PC-9 (cell line): ENCODE data around the gene ELMO3. TPM values are rescaled to one million over a fixed set of nuclear protein-coding genes. Genes with fewer than 3 reads are reported as not detected.

Source experiments
- BruUV-seq: library from RNA; stranded (reverse); fragments of 400-500 nt; replicated peaks from 2 replicates; lab custom pipeline; 2021; lab: Mats Ljungman, UMichigan
- CTCF ChIA-PET: fragments of 300-600 bp; sonication (Branson Sonifier 250); formaldehyde crosslinking; loops from one replicate; lab custom pipeline; 2022; ENCODE audit warnings: antibody characterized with exemption; lab: Charles Lee
- POLR2A ChIA-PET: fragments of 300-600 bp; sonication (Branson Sonifier 250); formaldehyde crosslinking; loops from one replicate; lab custom pipeline; 2022; ENCODE audit warnings: antibody characterized with exemption; ENCODE audit not compliant: unreplicated experiment; lab: Charles Lee
- DNase-seq, 2 experiments: peaks; one replicate each; pipeline versions ENCODE4 v3.0.0 to v3.0.0-alpha.2; 2015 to 2022; ENCODE audit warnings: mixed read lengths in 1 of 2
- H2AFZ ChIP-seq: fragments of 200-600 bp; sonication (generic); 2 replicates; pipeline ENCODE4 v1.8.1; 2017; ENCODE audit warnings: antibody characterized with exemption
- H3F3A ChIP-seq: fragments of 200-600 bp; sonication (generic); 2 replicates; pipeline ENCODE4 v1.8.1; 2017; ENCODE audit warnings: antibody characterized with exemption, mild to moderate bottlenecking, low read depth; ENCODE audit not compliant: insufficient read depth
- H3K27ac ChIP-seq: fragments of 200-600 bp; sonication (generic); 2 replicates; pipeline ENCODE4 v1.6.1; 2016; ENCODE audit warnings: mixed run types
- H3K27me3 ChIP-seq: fragments of 200-600 bp; sonication (generic); 2 replicates; pipeline ENCODE4 v1.6.1; 2016; ENCODE audit warnings: low read depth, mixed run types; ENCODE audit not compliant: insufficient read depth
- H3K36me3 ChIP-seq: fragments of 200-600 bp; sonication (generic); 2 replicates; pipeline ENCODE4 v1.6.1; 2016; ENCODE audit warnings: low read depth, mixed run types
- H3K4me1 ChIP-seq: fragments of 200-600 bp; sonication (generic); replicated peaks from 2 replicates; pipeline ENCODE4 v1.6.1; 2016; ENCODE audit warnings: mixed run types; ENCODE audit not compliant: insufficient read depth
- H3K4me2 ChIP-seq: fragments of 200-600 bp; sonication (generic); 2 replicates; pipeline ENCODE4 v1.6.1; 2017; ENCODE audit warnings: mixed run types
- H3K4me3 ChIP-seq: fragments of 200-600 bp; sonication (generic); 2 replicates; pipeline ENCODE4 v1.6.1; 2016; ENCODE audit warnings: mixed run types
- H3K79me2 ChIP-seq: fragments of 200-600 bp; sonication (generic); 2 replicates; pipeline ENCODE4 v1.6.1; 2017; ENCODE audit warnings: low read depth, mixed run types
- H3K9me2 ChIP-seq: fragments of 200-600 bp; sonication (generic); 2 replicates; pipeline ENCODE4 v1.8.1; 2017; ENCODE audit warnings: mild to moderate bottlenecking; ENCODE audit not compliant: insufficient read depth
- H3K9me3 ChIP-seq: fragments of 200-600 bp; sonication (generic); 2 replicates; pipeline ENCODE4 v1.8.1; 2016; ENCODE audit warnings: low read depth; ENCODE audit not compliant: insufficient read depth
- H4K20me1 ChIP-seq: fragments of 200-600 bp; sonication (generic); 2 replicates; pipeline ENCODE4 v1.8.1; 2017; ENCODE audit not compliant: insufficient read depth
- CTCF ChIP-seq: fragments of 200-600 bp; sonication (generic); conservative IDR thresholded peaks from 2 replicates; pipeline ENCODE4 v1.6.1; 2017; ENCODE audit warnings: mixed run types, antibody characterized with exemption, mild to moderate bottlenecking, moderate library complexity
- EZH2 ChIP-seq: fragments of 200-600 bp; sonication (generic); IDR thresholded peaks from 2 replicates; pipeline ENCODE4 v1.8.0; 2017; ENCODE audit warnings: antibody characterized with exemption, low read depth
- intact Hi-C: fragments of 100-400 bp; cut with micrococcal nuclease; formaldehyde crosslinking; loops from one replicate; pipeline ENCODE4 v1.10.0; 2022; ENCODE audit not compliant: unreplicated experiment
- total RNA-seq: library from RNA; stranded (reverse); gene quantifications from 2 replicates; pipeline ENCODE4 v1.2.3, GENCODE V29; 2021

The ELMO3 gene
- total RNA-seq, 1 experiment from 2014 or later = 32.4 TPM

GRCh38 chr16:67207249-67208091 lies 8.5 kb downstream of the ELMO3 start:
- Histone ChIP-seq H3K36me3 (0 out of 2 replicates have a peak, but pooled peaks cover 3% of the 10 kb centered on the region), H3F3A (peaks cover 57% of the 10 kb centered on the region), H3K4me2 (peak overlapping the region; percentile 65), H4K20me1 (no peaks in the 10 kb centered on the region), H3K79me2 (no peaks in the 10 kb centered on the region), H3K4me3 (no peak overlapping the region; the same call in 1 of the 2 replicates), H3K27ac (peak overlapping the region; percentile 64), H3K9me2 (no peaks in the 10 kb centered on the region), H3K27me3 (no peaks in the 10 kb centered on the region), H3K9me3 (no peaks in the 10 kb centered on the region), H3K4me1 (peaks cover 47% of the 10 kb centered on the region), H2AFZ (no peak overlapping the region)
- ChIA-PET CTCF (interaction anchor here (0.6 to 0.7 kb wide), 3 partner anchors 220 to 499 kb away, joined by 6 to 10 read pairs (median 9); partner anchors contain the start of gene HSD11B2), POLR2A (interaction anchor here (0.5 to 1.5 kb wide), 8 partner anchors 19 to 691 kb away, joined by 3 to 24 read pairs (median 5); partner anchors contain the start of genes CES3, FHOD1 and TMEM208)
- intact Hi-C loops = loop anchor here (2.0 kb wide), 1 partner anchor 39 kb away; the partner anchor contains the start of gene FHOD1
- BruUV-seq = no TSS peak
- DNase-seq = peak; percentile 77 to 86
- TF ChIP-seq CTCF = no peak
- no peak for TF ChIP-seq EZH2

- Histone ChIP-seq H3K4me2 (peak overlapping the region; percentile 65), H3K27ac (peak overlapping the region; percentile 64), H3K4me3 (no peak overlapping the region), H3F3A (peaks cover 66% of the 10 kb centered on the region), H3K36me3 (0 out of 2 replicates have a peak, but pooled peaks cover 3% of the 10 kb centered on the region), H2AFZ (no peak overlapping the region), H4K20me1 (no peaks in the 10 kb centered on the region), H3K79me2 (no peaks in the 10 kb centered on the region), H3K4me1 (peaks cover 54% of the 10 kb centered on the region), H3K27me3 (no peaks in the 10 kb centered on the region), H3K9me2 (no peaks in the 10 kb centered on the region), H3K9me3 (no peaks in the 10 kb centered on the region)
- no peak for TF ChIP-seq CTCF
- TF ChIP-seq EZH2 = no peak
- ChIA-PET CTCF (interaction anchor here (0.7 kb wide), 1 partner anchor 219 kb away, joined by 6 read pairs; no protein-coding TSS in a partner anchor), POLR2A (interaction anchor here (0.6 to 1.5 kb wide), 10 partner anchors 16 to 247 kb away, joined by 3 to 24 read pairs (median 4); partner anchors contain the start of genes CES3, EXOC3L1, FHOD1 and TMEM208)
- BruUV-seq = no TSS peak
- intact Hi-C loops = no loop called here
- no peak for DNase-seq
These were observed 9.4 kb downstream of the ELMO3 start for GRCh38 chr16:67208154-67208896.

GRCh38 chr16:67209565-67209964 lies 10.6 kb downstream of the ELMO3 start:
- Histone ChIP-seq H3K27ac (no peak overlapping the region), H2AFZ (no peak overlapping the region), H3K9me3 (no peaks in the 10 kb centered on the region), H3F3A (peaks cover 77% of the 10 kb centered on the region), H3K79me2 (no peaks in the 10 kb centered on the region), H4K20me1 (no peaks in the 10 kb centered on the region), H3K4me3 (no peak overlapping the region), H3K9me2 (no peaks in the 10 kb centered on the region), H3K4me2 (no peak overlapping the region), H3K27me3 (no peaks in the 10 kb centered on the region), H3K36me3 (no peaks in the 10 kb centered on the region), H3K4me1 (peaks cover 66% of the 10 kb centered on the region)
- DNase-seq = no peak
- intact Hi-C loops = no loop called here
- no TSS peak for BruUV-seq
- POLR2A ChIA-PET = no interaction called here
- CTCF ChIA-PET = no interaction called here
- TF ChIP-seq EZH2 (no peak), CTCF (no peak)
